Measurements from ENCODE around the gene PLEK. TPM values are rescaled to one million over a fixed set of nuclear protein-coding genes. Genes with fewer than 3 reads are reported as not detected.

The PLEK gene
- total and polyA plus RNA-seq, 10 of the 15 experiments (the other 5 are each of a cell fraction or from before 2014, with no cell fraction given) = 229 to 804 (median 362) TPM

GRCh38 chr2:68362749-68363148 is 2.3 kb upstream of the PLEK start:
- TF ChIP-seq ZNF687 (IDR thresholded peaks at IDR 0.05) = 0 out of 2 replicates have a peak, but pooled peaks have one; percentile 40
- TF ChIP-seq SUZ12 (IDR thresholded peaks at IDR 0.05; ENCODE audit: unreplicated experiment) = no peak
- POLR2A ChIA-PET = interaction anchor here (0.5 to 5.8 kb wide), 8 partner anchors 9 to 77 kb away, joined by 3 to 47 read pairs (median 3); no protein-coding TSS in a partner anchor
- no peak for FAIRE-seq
- H3K79me2 ChIP-seq (ENCODE audit: control insufficient read depth, insufficient read depth, low read length) = peaks cover 53% of the 10 kb centered on the region
- H3K4me3 ChIP-seq = peak overlapping the region; percentile 33; the same call in 1 of the 2 replicates
- H3K36me3 ChIP-seq (ENCODE audit: control insufficient read depth in 2 of 2, insufficient read depth in 2 of 2, low read length in 1 of 2) = no peaks in the 10 kb centered on the region
- RAD21 ChIA-PET (ENCODE audit: unreplicated experiment) = interaction anchor here (0.6 to 7.5 kb wide), 11 partner anchors 9 to 241 kb away, joined by 3 to 82 read pairs (median 4); partner anchors contain the start of gene PPP3R1
- H4K20me1 ChIP-seq (ENCODE audit: control insufficient read depth, insufficient read depth) = no peaks in the 10 kb centered on the region
- in situ Hi-C loops (cut with MboI) (loop anchor here (5.0 kb wide), 2 partner anchors 80 to 240 kb away; no protein-coding TSS in a partner anchor), intact Hi-C loops (cut with micrococcal nuclease; ENCODE audit: unreplicated experiment) (loop anchor here (1.0 to 5.0 kb wide), 3 partner anchors 25 to 240 kb away; no protein-coding TSS in a partner anchor)
- peaks cover 21% of the 10 kb centered on the region for H3K4me1 ChIP-seq (ENCODE audit: control insufficient read depth, insufficient read depth, low read length)
- SMC1A ChIA-PET (ENCODE audit: uncharacterized antibody, unreplicated experiment) = interaction anchor here (0.8 to 10.7 kb wide), 12 partner anchors 9 to 103 kb away, joined by 3 to 166 read pairs (median 4); no protein-coding TSS in a partner anchor
- CTCF ChIA-PET = interaction anchor here (0.6 to 1.6 kb wide), 10 partner anchors 9 to 348 kb away, joined by 3 to 21 read pairs (median 3); no protein-coding TSS in a partner anchor
- peak overlapping the region; percentile 76 for H3K4me2 ChIP-seq (ENCODE audit: control insufficient read depth, insufficient read depth)
- no peak for DNase-seq (ENCODE audit: low read depth, low spot score)
- 17% methylated on average over 7 of the region's 7 CpGs for WGBS (ENCODE audit: insufficient coverage, insufficient replicate concordance, low lambda C conversion rate, missing lambda C conversion rate)
- H3K9ac ChIP-seq (ENCODE audit: control insufficient read depth, insufficient read depth, low read length) = peak overlapping the region; percentile 66
- peak overlapping the region; percentile 75 for H2AFZ ChIP-seq (ENCODE audit: control insufficient read depth, low read depth, low read length)
- no TSS peak for BruUV-seq (replicated peaks)
- H3K9me3 ChIP-seq (replicated peaks; ENCODE audit: control insufficient read depth, insufficient read depth, low read length) = no peaks in the 10 kb centered on the region; the same call in 2 of the 3 replicates
- ATAC-seq = no peak
- H3K27me3 ChIP-seq (replicated peaks in 1 of 2; ENCODE audit: control insufficient read depth in 2 of 2, insufficient read depth in 2 of 2, low read length in 1 of 2) = no peaks in the 10 kb centered on the region
- peak overlapping the region; percentile 94 for H3K27ac ChIP-seq (ENCODE audit: control insufficient read depth, insufficient read depth)

All from GM12878 (cell line).